Measurements from ENCODE around the gene NCL. TPM values are rescaled to one million over a fixed set of nuclear protein-coding genes. Genes with fewer than 3 reads are reported as not detected.
A peak's percentile ranks its signal among the peaks of the same experiment; 100 is the strongest.

NCL gene, protein sequence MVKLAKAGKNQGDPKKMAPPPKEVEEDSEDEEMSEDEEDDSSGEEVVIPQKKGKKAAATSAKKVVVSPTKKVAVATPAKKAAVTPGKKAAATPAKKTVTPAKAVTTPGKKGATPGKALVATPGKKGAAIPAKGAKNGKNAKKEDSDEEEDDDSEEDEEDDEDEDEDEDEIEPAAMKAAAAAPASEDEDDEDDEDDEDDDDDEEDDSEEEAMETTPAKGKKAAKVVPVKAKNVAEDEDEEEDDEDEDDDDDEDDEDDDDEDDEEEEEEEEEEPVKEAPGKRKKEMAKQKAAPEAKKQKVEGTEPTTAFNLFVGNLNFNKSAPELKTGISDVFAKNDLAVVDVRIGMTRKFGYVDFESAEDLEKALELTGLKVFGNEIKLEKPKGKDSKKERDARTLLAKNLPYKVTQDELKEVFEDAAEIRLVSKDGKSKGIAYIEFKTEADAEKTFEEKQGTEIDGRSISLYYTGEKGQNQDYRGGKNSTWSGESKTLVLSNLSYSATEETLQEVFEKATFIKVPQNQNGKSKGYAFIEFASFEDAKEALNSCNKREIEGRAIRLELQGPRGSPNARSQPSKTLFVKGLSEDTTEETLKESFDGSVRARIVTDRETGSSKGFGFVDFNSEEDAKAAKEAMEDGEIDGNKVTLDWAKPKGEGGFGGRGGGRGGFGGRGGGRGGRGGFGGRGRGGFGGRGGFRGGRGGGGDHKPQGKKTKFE
- 100 to 1,000 TPM in 2 of 4 donors, 10 to 100 TPM in 2; 83.9 to 126 (median 97.0) TPM for total RNA-seq

DNA sequence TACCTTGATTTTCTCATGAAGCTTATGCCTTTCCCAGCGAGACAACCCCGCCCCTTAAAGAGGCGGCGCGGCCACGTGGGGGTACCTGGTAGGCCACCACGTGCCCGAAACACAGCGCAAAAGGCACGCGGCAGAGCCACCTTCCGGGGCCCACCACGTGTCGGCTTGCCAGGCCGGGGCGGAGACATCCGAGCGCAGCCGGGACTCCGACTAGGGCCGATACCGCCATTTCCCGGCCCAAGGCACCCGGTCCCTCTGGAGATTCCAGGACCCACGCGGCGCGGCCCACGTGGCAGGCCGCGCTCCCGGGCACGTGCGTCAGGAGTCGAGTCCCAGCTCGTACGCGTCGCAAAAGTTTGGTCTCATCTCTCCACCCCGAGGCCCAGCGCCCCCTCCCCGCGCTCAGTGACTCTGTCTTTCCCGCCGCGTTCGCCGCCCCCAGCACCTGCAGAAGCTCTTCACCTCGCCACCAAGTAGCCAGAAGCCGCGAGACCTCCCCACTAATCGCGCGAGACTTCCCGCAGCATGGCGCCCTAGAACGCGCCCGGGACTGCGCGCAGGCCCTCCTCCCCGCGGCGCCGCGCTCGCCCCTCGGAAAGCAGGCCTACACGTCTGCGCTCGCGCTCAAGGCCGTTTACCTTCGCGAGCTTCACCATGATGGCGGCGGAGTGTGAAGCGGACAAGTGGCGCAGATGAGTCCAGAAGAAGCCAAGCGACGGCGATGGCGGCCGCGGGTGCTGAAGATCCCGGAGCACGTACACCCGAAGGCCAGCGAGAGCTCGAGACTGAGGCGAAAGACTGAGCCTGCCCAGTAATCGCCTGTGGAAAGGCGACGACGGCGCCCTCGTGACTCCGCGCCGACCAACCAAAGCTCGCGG, at the start of gene NCL:
NCL (minus strand) TSS at position 787 of the 878 bp plus-strand sequence; CDS start at position 656, 131 bp downstream.
- TF ChIP-seq POLR2A (IDR thresholded peaks at IDR 0.05): peak; percentile 94 to 98
- TF ChIP-seq, protein P1, sequence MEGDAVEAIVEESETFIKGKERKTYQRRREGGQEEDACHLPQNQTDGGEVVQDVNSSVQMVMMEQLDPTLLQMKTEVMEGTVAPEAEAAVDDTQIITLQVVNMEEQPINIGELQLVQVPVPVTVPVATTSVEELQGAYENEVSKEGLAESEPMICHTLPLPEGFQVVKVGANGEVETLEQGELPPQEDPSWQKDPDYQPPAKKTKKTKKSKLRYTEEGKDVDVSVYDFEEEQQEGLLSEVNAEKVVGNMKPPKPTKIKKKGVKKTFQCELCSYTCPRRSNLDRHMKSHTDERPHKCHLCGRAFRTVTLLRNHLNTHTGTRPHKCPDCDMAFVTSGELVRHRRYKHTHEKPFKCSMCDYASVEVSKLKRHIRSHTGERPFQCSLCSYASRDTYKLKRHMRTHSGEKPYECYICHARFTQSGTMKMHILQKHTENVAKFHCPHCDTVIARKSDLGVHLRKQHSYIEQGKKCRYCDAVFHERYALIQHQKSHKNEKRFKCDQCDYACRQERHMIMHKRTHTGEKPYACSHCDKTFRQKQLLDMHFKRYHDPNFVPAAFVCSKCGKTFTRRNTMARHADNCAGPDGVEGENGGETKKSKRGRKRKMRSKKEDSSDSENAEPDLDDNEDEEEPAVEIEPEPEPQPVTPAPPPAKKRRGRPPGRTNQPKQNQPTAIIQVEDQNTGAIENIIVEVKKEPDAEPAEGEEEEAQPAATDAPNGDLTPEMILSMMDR (IDR thresholded peaks at IDR 0.05): peak in 1 of 6 experiments; percentile 15
- 0 to 1% methylated on average over 53 to 57 of the region's 102 CpGs for WGBS, 2 donors
- Histone ChIP-seq H3K9me3 (no peaks in the 10 kb centered on the region), H3K27me3 (no peaks in the 10 kb centered on the region), H3K27ac (peak within 1 kb of the TSS; percentile 96 to 99 (median 98)), H3K4me3 (replicated peaks in 1 of 3) (peak within 1 kb of the TSS; percentile 90 to 96 (median 94)), H3K4me1 (peaks cover 18 to 23% of the 10 kb centered on the region in 2 donors), H3K36me3 (peaks cover 36 to 37% of the 10 kb centered on the region in 2 donors)
- DNase-seq: peak; percentile 84 to 86
- intact Hi-C loops (cut with DNase I): no loop called here

DNA sequence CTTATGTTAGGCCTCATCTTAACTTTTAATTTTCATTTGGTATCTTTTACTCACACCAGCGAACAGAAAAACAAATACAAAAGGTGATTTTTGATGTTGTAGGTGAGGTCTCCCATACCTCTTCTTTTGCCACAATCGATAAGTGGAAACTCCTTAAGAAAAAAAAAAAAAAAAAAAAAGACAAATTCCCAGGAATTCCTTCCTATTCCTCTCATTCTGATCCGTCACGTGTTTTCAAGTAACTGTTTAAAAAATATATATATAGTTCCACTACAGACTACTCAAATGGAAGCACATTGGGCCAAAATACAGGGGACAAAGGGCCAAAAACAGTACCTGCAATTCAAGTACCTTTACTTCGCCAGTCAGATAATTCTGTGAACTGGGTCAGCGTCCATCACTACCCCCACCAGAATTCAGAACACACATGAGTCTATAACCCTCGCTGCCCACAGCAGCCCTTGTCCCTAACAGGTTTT, 49.5 kb upstream of the NCL start:
- peak overlapping the region in 2 of 3 donors; percentile 29 to 65 for H3K4me3 ChIP-seq (replicated peaks in 1 of 3)
- TF ChIP-seq, protein P1 (IDR thresholded peaks at IDR 0.05): no peak
- no peak for TF ChIP-seq POLR2A (IDR thresholded peaks at IDR 0.05)
- 20 to 22% methylated on average over 7 of the region's 7 CpGs for whole genome bisulfite sequencing, 2 donors
- peak overlapping the region; percentile 55 to 84 (median 80) for H3K27ac ChIP-seq
- intact Hi-C loops (cut with DNase I): no loop called here
- no peaks in the 10 kb centered on the region for H3K27me3 ChIP-seq
- H3K36me3 ChIP-seq: no peaks in the 10 kb centered on the region
- no peaks in the 10 kb centered on the region for H3K9me3 ChIP-seq
- peaks cover 4 to 9% of the 10 kb centered on the region in 2 donors for H3K4me1 ChIP-seq
- DNase-seq: no peak

DNA sequence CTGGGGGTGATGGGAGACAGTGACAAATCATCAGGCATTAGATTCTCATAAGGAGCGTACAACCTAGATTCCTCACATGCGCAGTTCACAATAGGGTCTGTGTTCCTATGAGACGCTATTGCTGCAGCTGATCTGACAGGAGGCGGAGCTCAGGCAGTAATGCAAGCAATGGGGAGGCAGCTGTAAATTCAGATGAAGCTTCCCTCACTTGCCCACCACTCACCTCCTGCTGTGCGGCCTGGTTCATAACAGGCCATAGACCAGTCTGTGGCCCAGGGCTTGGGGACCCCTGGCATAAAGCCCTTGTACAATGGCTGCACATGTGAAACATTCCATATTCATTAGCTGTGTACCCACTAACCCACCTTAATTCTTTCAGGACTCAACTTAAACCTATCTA, 47.9 kb upstream of the NCL start:
- 82 to 89% methylated on average over 3 to 5 of the region's 5 CpGs for WGBS, 2 donors
- intact Hi-C loops (cut with DNase I): no loop called here
- Histone ChIP-seq H3K4me1 (peaks cover 4 to 9% of the 10 kb centered on the region in 2 donors), H3K36me3 (no peaks in the 10 kb centered on the region), H3K27ac (no peak overlapping the region), H3K9me3 (no peaks in the 10 kb centered on the region), H3K27me3 (no peaks in the 10 kb centered on the region), H3K4me3 (replicated peaks in 1 of 3) (no peak overlapping the region)
- TF ChIP-seq, protein P1 (IDR thresholded peaks at IDR 0.05): no peak
- TF ChIP-seq POLR2A (IDR thresholded peaks at IDR 0.05): no peak
- no peak for DNase-seq

DNA sequence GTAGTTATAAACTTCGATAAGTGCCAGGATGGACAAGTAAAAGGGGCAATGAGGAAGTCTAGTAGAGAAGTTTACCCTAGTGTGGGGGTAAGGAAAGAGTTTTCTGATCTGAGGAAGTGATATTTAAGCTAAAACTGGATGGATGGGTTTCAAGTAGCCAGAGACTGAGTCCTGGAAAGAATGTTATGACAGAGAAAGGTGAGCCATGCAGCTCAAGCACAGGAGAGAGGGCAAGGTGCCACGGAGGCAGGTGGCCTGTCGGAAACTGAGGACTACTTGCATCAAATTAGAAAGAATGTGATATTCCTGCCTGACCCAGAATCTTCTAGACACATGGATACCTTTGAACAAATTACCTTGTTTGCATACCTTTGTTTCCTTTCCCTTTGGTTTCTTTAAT, 39.5 kb upstream of the NCL start:
- H3K4me1 ChIP-seq: no peaks in the 10 kb centered on the region
- peak; percentile 85 to 86 for DNase-seq
- no peaks in the 10 kb centered on the region for H3K9me3 ChIP-seq
- no peaks in the 10 kb centered on the region for H3K36me3 ChIP-seq
- WGBS, 2 donors: 44 to 50% methylated on average over 3 of the region's 3 CpGs
- H3K27ac ChIP-seq: peak overlapping the region; percentile 17 to 61 (median 32)
- no peak overlapping the region for H3K4me3 ChIP-seq (replicated peaks in 1 of 3)
- intact Hi-C loops (cut with DNase I): no loop called here
- TF ChIP-seq, protein P1 (IDR thresholded peaks at IDR 0.05): no peak
- no peak for TF ChIP-seq POLR2A (IDR thresholded peaks at IDR 0.05)
- H3K27me3 ChIP-seq: no peaks in the 10 kb centered on the region

All from thyroid gland (tissue), 4 donors.